Right lobe of liver (tissue), 4 donors: ENCODE results near the gene DMTF1.

Experiments
- CTCF ChIP-seq, 4 donors: fragments of 200-600 bp in 3 of 4; fragments of 450-650 bp in 1 of 4; IDR thresholded peaks; one replicate each; pipeline versions ENCODE4 v1.5.1 to v1.8.0; 2016 to 2022; ENCODE audit warnings: antibody characterized with exemption in 4 of 4, mild to moderate bottlenecking in 2 of 4
- POLR2A ChIP-seq: fragments of 450-650 bp; IDR thresholded peaks from one replicate; pipeline ENCODE4 v1.6.1; 2017; ENCODE audit warnings: antibody characterized with exemption, mild to moderate bottlenecking
- donor health status: DM: no; HTN: no; CAD: no.
- donor health status: DM: no; HTN: no; CAD: no.
- donor health status: DM: no; HTN: yes; CAD: no.

GRCh38 chr7:87129848-87130247 lies 22.4 kb upstream of the DMTF1 start:
- TF ChIP-seq CTCF (IDR thresholded peaks at IDR 0.05) = no peak
- TF ChIP-seq POLR2A = no peak
